ENCODE results near the gene IFIT5. TPM values are rescaled to one million over a fixed set of nuclear protein-coding genes. Genes with fewer than 3 reads are reported as not detected.
"Not testable (repeated sequence)": the region's sequence is repeated elsewhere in the genome, so short reads cannot be mapped to it uniquely, and the experiment has no call there.

IFIT5 gene
- total RNA-seq, 2 experiments from 2014 or later = 15.0 to 16.5 TPM

GRCh38 chr10:89409282-89409681, 5.1 kb upstream of the IFIT5 start:
- H3K27me3 Mint-ChIP-seq, H3K4me3 Mint-ChIP-seq, H3K27ac Mint-ChIP-seq, H3K9me3 Mint-ChIP-seq, DNase-seq: not testable (repeated sequence)
- H3K36me3 Mint-ChIP-seq = peaks cover 13% of the 10 kb centered on the region
- H3K4me1 Mint-ChIP-seq = peaks cover 18% of the 10 kb centered on the region

- not testable (repeated sequence) for H3K27me3 Mint-ChIP-seq, H3K9me3 Mint-ChIP-seq, H3K27ac Mint-ChIP-seq, H3K4me3 Mint-ChIP-seq, DNase-seq
- peaks cover 17% of the 10 kb centered on the region for H3K36me3 Mint-ChIP-seq
- H3K4me1 Mint-ChIP-seq = peaks cover 22% of the 10 kb centered on the region
These were observed 3.8 kb upstream of the IFIT5 start for GRCh38 chr10:89410551-89410950.

GRCh38 chr10:89411135-89411534, 3.2 kb upstream of the IFIT5 start:
- H3K4me3 Mint-ChIP-seq, H3K27ac Mint-ChIP-seq, H3K27me3 Mint-ChIP-seq, DNase-seq: not testable (repeated sequence)
- H3K4me1 Mint-ChIP-seq = peaks cover 26% of the 10 kb centered on the region
- H3K9me3 Mint-ChIP-seq = peaks cover 12% of the 10 kb centered on the region
- H3K36me3 Mint-ChIP-seq = peaks cover 23% of the 10 kb centered on the region

GRCh38 chr10:89412276-89412675, 2.1 kb upstream of the IFIT5 start:
- H3K27ac Mint-ChIP-seq = peak overlapping the region; percentile 81
- peaks cover 12% of the 10 kb centered on the region for H3K9me3 Mint-ChIP-seq
- H3K27me3 Mint-ChIP-seq = not testable (repeated sequence)
- peak; percentile 59 for DNase-seq
- peaks cover 34% of the 10 kb centered on the region for H3K4me1 Mint-ChIP-seq
- H3K36me3 Mint-ChIP-seq = peaks cover 26% of the 10 kb centered on the region
- H3K4me3 Mint-ChIP-seq = peak overlapping the region; percentile 62

GRCh38 chr10:89413398-89413912, 913 bp upstream of the IFIT5 start:
- Mint-ChIP-seq H3K4me1 (peaks cover 41% of the 10 kb centered on the region), H3K36me3 (peaks cover 35% of the 10 kb centered on the region), H3K9me3 (peaks cover 12% of the 10 kb centered on the region), H3K27me3 (no peaks in the 10 kb centered on the region), H3K27ac (peak overlapping the region; percentile 91), H3K4me3 (peak overlapping the region; percentile 83)
- no peak for DNase-seq

- H3K27me3 Mint-ChIP-seq = no peaks in the 10 kb centered on the region
- peak; percentile 49 for DNase-seq
- peaks cover 47% of the 10 kb centered on the region for H3K4me1 Mint-ChIP-seq
- peak overlapping the region; percentile 91 for H3K27ac Mint-ChIP-seq
- H3K4me3 Mint-ChIP-seq = peak overlapping the region; percentile 83
- peaks cover 36% of the 10 kb centered on the region for H3K36me3 Mint-ChIP-seq
- H3K9me3 Mint-ChIP-seq = peaks cover 12% of the 10 kb centered on the region
These were observed 782 bp downstream of the IFIT5 start for GRCh38 chr10:89414879-89415821.

- Mint-ChIP-seq H3K9me3 (peaks cover 12% of the 10 kb centered on the region), H3K4me1 (peaks cover 49% of the 10 kb centered on the region), H3K27me3 (no peaks in the 10 kb centered on the region), H3K4me3 (peak overlapping the region; percentile 83), H3K27ac (peak overlapping the region; percentile 91), H3K36me3 (peaks cover 48% of the 10 kb centered on the region)
- DNase-seq = no peak
These were observed 2.1 kb downstream of the IFIT5 start for GRCh38 chr10:89416465-89416864.

- no peak for DNase-seq
- no peaks in the 10 kb centered on the region for H3K27me3 Mint-ChIP-seq
- peaks cover 2% of the 10 kb centered on the region for H3K9me3 Mint-ChIP-seq
- H3K36me3 Mint-ChIP-seq = peaks cover 41% of the 10 kb centered on the region
- peak overlapping the region; percentile 22 for H3K4me3 Mint-ChIP-seq
- H3K4me1 Mint-ChIP-seq = peaks cover 38% of the 10 kb centered on the region
- H3K27ac Mint-ChIP-seq = no peak overlapping the region
These were observed 5.2 kb downstream of the IFIT5 start for GRCh38 chr10:89419548-89419947.

- H3K4me1 Mint-ChIP-seq = peaks cover 31% of the 10 kb centered on the region
- H3K27me3 Mint-ChIP-seq = no peaks in the 10 kb centered on the region
- H3K9me3 Mint-ChIP-seq = peaks cover 1% of the 10 kb centered on the region
- no peak for DNase-seq
- no peak overlapping the region for H3K27ac Mint-ChIP-seq
- H3K4me3 Mint-ChIP-seq = no peak overlapping the region
- H3K36me3 Mint-ChIP-seq = peaks cover 32% of the 10 kb centered on the region
These were observed 6.7 kb downstream of the IFIT5 start for GRCh38 chr10:89421018-89421476.

GRCh38 chr10:89425000-89425399, 10.6 kb downstream of the IFIT5 start:
- DNase-seq = no peak
- peaks cover 10% of the 10 kb centered on the region for H3K4me1 Mint-ChIP-seq
- no peak overlapping the region for H3K27ac Mint-ChIP-seq
- no peak overlapping the region for H3K4me3 Mint-ChIP-seq
- peaks cover 15% of the 10 kb centered on the region for H3K36me3 Mint-ChIP-seq
- H3K27me3 Mint-ChIP-seq = no peaks in the 10 kb centered on the region
- no peaks in the 10 kb centered on the region for H3K9me3 Mint-ChIP-seq

GRCh38 chr10:89426230-89426868, 12.0 kb downstream of the IFIT5 start:
- H3K9me3 Mint-ChIP-seq = no peaks in the 10 kb centered on the region
- H3K36me3 Mint-ChIP-seq = peaks cover 3% of the 10 kb centered on the region
- DNase-seq = no peak
- H3K27me3 Mint-ChIP-seq = peaks cover 4% of the 10 kb centered on the region
- H3K4me3 Mint-ChIP-seq = no peak overlapping the region
- H3K4me1 Mint-ChIP-seq = peaks cover 3% of the 10 kb centered on the region
- no peak overlapping the region for H3K27ac Mint-ChIP-seq

GRCh38 chr10:89427629-89428028, 13.3 kb downstream of the IFIT5 start:
- H3K4me1 Mint-ChIP-seq = peaks cover 3% of the 10 kb centered on the region
- H3K27ac Mint-ChIP-seq = no peak overlapping the region
- H3K27me3 Mint-ChIP-seq = peaks cover 4% of the 10 kb centered on the region
- no peak for DNase-seq
- H3K4me3 Mint-ChIP-seq = no peak overlapping the region
- no peaks in the 10 kb centered on the region for H3K36me3 Mint-ChIP-seq
- H3K9me3 Mint-ChIP-seq = no peaks in the 10 kb centered on the region

- Mint-ChIP-seq H3K36me3 (no peaks in the 10 kb centered on the region), H3K27ac (no peak overlapping the region), H3K9me3 (no peaks in the 10 kb centered on the region), H3K27me3 (peaks cover 8% of the 10 kb centered on the region), H3K4me3 (no peak overlapping the region), H3K4me1 (no peaks in the 10 kb centered on the region)
- DNase-seq = no peak
These were observed 14.5 kb downstream of the IFIT5 start for GRCh38 chr10:89428877-89429276.

- Mint-ChIP-seq H3K9me3 (no peaks in the 10 kb centered on the region), H3K36me3 (no peaks in the 10 kb centered on the region), H3K4me3 (no peak overlapping the region), H3K4me1 (no peaks in the 10 kb centered on the region), H3K27ac (no peak overlapping the region), H3K27me3 (peaks cover 23% of the 10 kb centered on the region)
- DNase-seq = no peak
These were observed 17.6 kb downstream of the IFIT5 start for GRCh38 chr10:89431977-89432376.

- no peaks in the 10 kb centered on the region for H3K36me3 Mint-ChIP-seq
- H3K27me3 Mint-ChIP-seq = peaks cover 28% of the 10 kb centered on the region
- DNase-seq = no peak
- H3K9me3 Mint-ChIP-seq = no peaks in the 10 kb centered on the region
- no peaks in the 10 kb centered on the region for H3K4me1 Mint-ChIP-seq
- no peak overlapping the region for H3K4me3 Mint-ChIP-seq
- H3K27ac Mint-ChIP-seq = no peak overlapping the region
These were observed 24.2 kb downstream of the IFIT5 start for GRCh38 chr10:89438525-89438924.

All from activated naive CD8-positive, alpha-beta T cell treated with anti-CD3 and anti-CD28 coated beads for 36 hours (primary cell).